ENCODE measurements around the gene SLC25A30. TPM values are rescaled to one million over a fixed set of nuclear protein-coding genes. Genes with fewer than 3 reads are reported as not detected.

The SLC25A30 gene
- total and polyA plus RNA-seq, 2 of the 13 experiments (the other 11 are each of a cell fraction or from before 2014, with no cell fraction given) = 19.6 to 22.5 TPM

GRCh38 chr13:45445053-45445452 is 26.9 kb upstream of the SLC25A30 start:
- DNase-seq (ENCODE audit: low spot score) (no peak), FAIRE-seq (no peak), ATAC-seq (no peak)
- over 99% methylated on average over 6 of the region's 6 CpGs for WGBS (ENCODE audit: low lambda C conversion rate)
- no peaks in the 10 kb centered on the region for H3K9me3 ChIP-seq (ENCODE audit: low read length)
- TF ChIP-seq NFYB (CRISPR knock-in tag; IDR thresholded peaks at IDR 0.05) = no peak
- TF ChIP-seq ZNF275 (CRISPR knock-in tag; IDR thresholded peaks at IDR 0.05; ENCODE audit: borderline replicate concordance) = no peak
- 0 out of 2 replicates have a peak, but pooled peaks have one; percentile 27 for TF ChIP-seq ZFY (CRISPR knock-in tag; IDR thresholded peaks at IDR 0.05)
- CTCF ChIA-PET (ENCODE audit: low intra/inter-chr PET ratio, low total read pairs) = no interaction called here
- H4K20me1 ChIP-seq (ENCODE audit: insufficient read depth, low read length) = no peaks in the 10 kb centered on the region
- H3K79me2 ChIP-seq (ENCODE audit: insufficient read depth, low read length) = no peaks in the 10 kb centered on the region
- no TSS peak for BruUV-seq (replicated peaks)
- peak overlapping the region; percentile 31 for H2AFZ ChIP-seq (ENCODE audit: low read length)
- H3K4me3 ChIP-seq (replicated peaks in 1 of 3; ENCODE audit: insufficient read depth in 1 of 3, low read depth in 2 of 3, low read length in 3 of 3) = no peak overlapping the region
- in situ Hi-C loops (cut with HindIII; ENCODE audit: extremely low pct_ligation_motif_present, low pct_unique_long_range_greater_than_20kb) = no loop called here
- peaks cover 95% of the 10 kb centered on the region for H3K4me1 ChIP-seq (ENCODE audit: insufficient read depth, low read length)
- H3K27ac ChIP-seq (ENCODE audit: extremely low read length, insufficient read depth, low read length) = peak overlapping the region; percentile 8
- H3K36me3 ChIP-seq (replicated peaks in 1 of 2; ENCODE audit: control insufficient read depth in 1 of 2, insufficient read depth in 2 of 2, low read length in 2 of 2) = no peaks in the 10 kb centered on the region
- H3K4me2 ChIP-seq (ENCODE audit: low read depth, low read length) = no peak overlapping the region
- POLR2A ChIA-PET = interaction anchor here (1.2 kb wide), 1 partner anchor 10 kb away, joined by 3 read pairs; no protein-coding TSS in a partner anchor
- intact Hi-C loops (cut with micrococcal nuclease; ENCODE audit: unreplicated experiment) = no loop called here
- no peak overlapping the region for H3K9ac ChIP-seq (ENCODE audit: insufficient read depth, low read depth, low read length)
- H3K27me3 ChIP-seq (ENCODE audit: control insufficient read depth in 1 of 2, insufficient read depth in 2 of 2, low read length in 2 of 2) = no peaks in the 10 kb centered on the region

GRCh38 chr13:45441633-45442032 is 23.5 kb upstream of the SLC25A30 start:
- peak overlapping the region; percentile 86 for H3K27ac ChIP-seq (ENCODE audit: extremely low read length, insufficient read depth, low read length)
- peak overlapping the region; percentile 17 for H2AFZ ChIP-seq (ENCODE audit: low read length)
- FAIRE-seq = no peak
- ChIA-PET CTCF (ENCODE audit: low intra/inter-chr PET ratio, low total read pairs) (interaction anchor here (1.1 to 1.4 kb wide), 2 partner anchors 23 to 49 kb away, joined by 3 to 6 read pairs; partner anchors contain the start of gene COG3), POLR2A (no interaction called here)
- H3K36me3 ChIP-seq (replicated peaks in 1 of 2; ENCODE audit: control insufficient read depth in 1 of 2, insufficient read depth in 2 of 2, low read length in 2 of 2) = no peaks in the 10 kb centered on the region
- intact Hi-C loops (cut with micrococcal nuclease; ENCODE audit: unreplicated experiment) (loop anchor here (1.0 to 2.0 kb wide), 2 partner anchors 23 kb away; partner anchors contain the start of genes COG3 and SLC25A30), in situ Hi-C loops (cut with HindIII; ENCODE audit: extremely low pct_ligation_motif_present, low pct_unique_long_range_greater_than_20kb) (no loop called here)
- H3K79me2 ChIP-seq (ENCODE audit: insufficient read depth, low read length) = no peaks in the 10 kb centered on the region
- H4K20me1 ChIP-seq (ENCODE audit: insufficient read depth, low read length) = no peaks in the 10 kb centered on the region
- WGBS (ENCODE audit: low lambda C conversion rate) = 17% methylated on average over 2 of the region's 2 CpGs
- H3K4me2 ChIP-seq (ENCODE audit: low read depth, low read length) = peak overlapping the region; percentile 73
- no TSS peak for BruUV-seq (replicated peaks)
- no peaks in the 10 kb centered on the region for H3K27me3 ChIP-seq (ENCODE audit: control insufficient read depth in 1 of 2, insufficient read depth in 2 of 2, low read length in 2 of 2)
- peak overlapping the region in 2 of 3 experiments; percentile 17 to 58; a peak in 3 of 6 replicates for H3K4me3 ChIP-seq (replicated peaks in 1 of 3; ENCODE audit: insufficient read depth in 1 of 3, low read depth in 2 of 3, low read length in 3 of 3)
- DNase-seq (ENCODE audit: low spot score) = peak; percentile 70
- ATAC-seq = peak; percentile 70
- no peaks in the 10 kb centered on the region for H3K9me3 ChIP-seq (ENCODE audit: low read length)
- peak overlapping the region; percentile 70 for H3K9ac ChIP-seq (ENCODE audit: insufficient read depth, low read depth, low read length)
- H3K4me1 ChIP-seq (ENCODE audit: insufficient read depth, low read length) = peaks cover 92% of the 10 kb centered on the region
- TF ChIP-seq ZNF333 (CRISPR knock-in tag; IDR thresholded peaks at IDR 0.05; ENCODE audit: borderline replicate concordance) (no peak), STAT5B (CRISPR knock-in tag; IDR thresholded peaks at IDR 0.05) (no peak), ASH2L (IDR thresholded peaks at IDR 0.05; ENCODE audit: insufficient read length, low read depth, low read length) (peak; percentile 18), ZNF800 (CRISPR knock-in tag; IDR thresholded peaks at IDR 0.05) (no peak), ZNF331 (CRISPR knock-in tag; IDR thresholded peaks at IDR 0.05) (0 out of 2 replicates have a peak, but pooled peaks have one; percentile 29), KDM4B (CRISPR knock-in tag; IDR thresholded peaks at IDR 0.05) (no peak), NFATC3 (CRISPR knock-in tag; IDR thresholded peaks at IDR 0.05) (no peak), ZNF841 (CRISPR knock-in tag; IDR thresholded peaks at IDR 0.05; ENCODE audit: borderline replicate concordance) (no peak), CHD4 (IDR thresholded peaks at IDR 0.05; ENCODE audit: borderline replicate concordance, low read length) (0 out of 2 replicates have a peak, but pooled peaks have one; percentile 39), JARID2 (CRISPR knock-in tag; IDR thresholded peaks at IDR 0.05; ENCODE audit: insufficient replicate concordance) (peak; percentile 33), ATF6 (CRISPR knock-in tag; conservative IDR thresholded peaks at IDR 0.05) (no peak)

All from HepG2 (cell line).